Fibroblast of peridontal ligament (primary cell): ENCODE data around the gene RGPD8.

Experiments
- DNase-seq: peaks from one replicate; pipeline ENCODE4 v3.0.0-alpha.2; 2010; ENCODE audit errors: extremely low read depth

Gene RGPD8

DNA sequence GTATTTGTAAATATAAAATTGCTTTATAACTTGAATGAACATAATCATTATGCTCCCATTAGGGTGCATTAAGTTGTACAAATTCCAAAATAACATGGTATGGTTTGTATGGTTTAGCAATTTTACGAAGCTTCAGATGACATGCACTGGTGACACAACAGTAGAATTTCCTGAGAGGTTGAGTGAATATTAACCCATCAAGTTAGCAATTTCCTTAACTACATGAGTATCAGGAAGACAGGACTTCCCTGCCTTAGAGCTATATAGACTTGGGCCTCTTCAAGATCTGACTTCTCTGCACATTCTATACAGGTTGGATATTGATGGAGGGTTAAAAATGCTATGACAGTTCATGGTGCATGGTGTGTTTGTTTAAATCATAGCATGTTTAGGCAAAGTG lies 97.8 kb downstream of the RGPD8 start:
- no peak for DNase-seq

DNA sequence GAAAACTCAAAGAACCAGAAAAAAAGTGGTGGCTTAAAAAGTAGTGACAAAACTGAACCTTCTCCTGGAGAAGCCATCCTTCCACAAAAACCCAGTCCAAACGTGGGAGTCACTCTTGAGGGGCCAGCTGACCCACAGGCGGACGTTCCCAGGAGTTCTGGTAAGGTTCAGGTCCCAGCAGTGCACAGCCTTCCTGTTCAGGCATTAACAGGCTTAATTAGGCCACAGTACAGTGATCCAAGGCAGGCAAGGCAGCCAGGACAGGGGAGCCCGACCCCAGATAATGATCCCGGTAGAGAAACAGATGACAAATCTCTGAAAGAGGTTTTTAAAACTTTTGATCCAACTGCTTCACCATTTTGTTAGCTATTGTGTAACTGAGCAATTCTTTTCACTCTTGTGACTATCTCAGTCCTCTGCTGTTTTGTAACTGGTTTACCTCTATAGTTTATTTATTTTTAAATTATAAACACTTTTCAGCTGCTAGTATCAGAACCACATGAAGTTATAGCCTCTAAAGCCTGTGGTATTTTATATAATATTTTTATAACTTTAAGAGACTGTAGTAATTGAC lies 101.2 kb downstream of the RGPD8 start:
- no peak for DNase-seq

DNA sequence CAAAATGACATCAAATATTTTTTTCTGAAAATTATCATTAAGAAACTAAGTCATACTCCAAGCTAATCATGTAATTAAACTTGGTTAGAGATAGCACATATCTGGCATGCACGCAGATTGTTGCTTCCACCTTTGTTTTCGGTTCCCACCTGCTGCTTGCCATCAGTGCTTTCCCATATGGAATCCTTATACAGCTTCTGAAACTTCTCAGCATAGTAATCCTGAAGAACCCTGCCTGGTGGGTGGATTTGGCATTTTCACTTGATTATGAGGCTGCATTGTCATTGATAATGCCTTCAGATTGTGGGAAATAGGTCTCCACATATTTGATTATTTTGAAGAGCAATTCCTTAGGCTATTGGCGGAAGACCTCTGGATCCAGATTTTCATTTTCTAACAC lies 110.5 kb downstream of the RGPD8 start:
- no peak for DNase-seq

DNA sequence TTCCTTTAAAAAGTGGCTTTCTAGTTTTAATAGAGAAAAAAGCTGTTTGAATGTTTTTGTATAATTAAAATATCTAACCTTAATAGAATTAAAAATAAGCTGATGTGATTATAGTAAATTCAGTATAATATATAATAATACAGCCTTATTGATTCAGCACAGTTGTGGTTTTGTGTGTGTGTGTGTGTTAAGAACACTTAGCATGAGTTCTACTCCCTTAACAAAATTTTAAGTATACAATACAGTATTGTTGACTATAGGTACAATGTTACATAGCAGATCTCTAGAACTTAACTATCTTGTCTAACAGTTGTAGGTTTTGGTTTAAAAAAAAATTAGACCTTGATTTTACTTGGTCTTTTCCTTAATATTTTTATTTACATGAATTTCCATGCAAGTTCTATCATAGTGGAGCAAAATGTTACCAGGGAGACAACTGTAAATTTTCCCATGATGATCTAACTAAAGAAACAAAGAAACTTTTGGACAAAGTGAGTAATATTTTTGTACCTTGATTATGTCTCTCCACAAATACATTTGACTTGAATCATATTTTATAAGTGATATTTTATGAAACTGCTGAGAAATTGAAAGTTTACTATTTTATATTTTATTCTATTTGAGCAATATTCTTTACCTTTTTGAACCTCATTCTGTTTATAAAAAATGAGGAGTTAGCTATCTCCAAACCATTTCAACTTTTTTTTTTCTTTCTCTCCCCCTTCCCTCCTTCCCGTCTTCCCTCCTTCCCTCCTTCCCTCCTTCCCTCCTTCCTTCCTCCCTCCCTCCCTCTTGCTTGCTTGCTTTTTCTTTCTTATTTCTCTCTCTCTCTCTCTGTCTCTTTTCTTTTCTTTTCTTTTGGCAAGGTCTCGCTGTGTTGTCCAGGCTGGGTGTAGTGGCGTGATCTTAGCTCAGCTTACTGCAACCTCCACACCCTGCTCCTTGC lies 111.8 kb downstream of the RGPD8 start:
- DNase-seq = peak; percentile 52
